ENCODE measurements around the gene BLCAP.
"Not testable (repeated sequence)": the region's sequence is repeated elsewhere in the genome, so short reads cannot be mapped to it uniquely, and the experiment has no call there.

The BLCAP gene

DNA sequence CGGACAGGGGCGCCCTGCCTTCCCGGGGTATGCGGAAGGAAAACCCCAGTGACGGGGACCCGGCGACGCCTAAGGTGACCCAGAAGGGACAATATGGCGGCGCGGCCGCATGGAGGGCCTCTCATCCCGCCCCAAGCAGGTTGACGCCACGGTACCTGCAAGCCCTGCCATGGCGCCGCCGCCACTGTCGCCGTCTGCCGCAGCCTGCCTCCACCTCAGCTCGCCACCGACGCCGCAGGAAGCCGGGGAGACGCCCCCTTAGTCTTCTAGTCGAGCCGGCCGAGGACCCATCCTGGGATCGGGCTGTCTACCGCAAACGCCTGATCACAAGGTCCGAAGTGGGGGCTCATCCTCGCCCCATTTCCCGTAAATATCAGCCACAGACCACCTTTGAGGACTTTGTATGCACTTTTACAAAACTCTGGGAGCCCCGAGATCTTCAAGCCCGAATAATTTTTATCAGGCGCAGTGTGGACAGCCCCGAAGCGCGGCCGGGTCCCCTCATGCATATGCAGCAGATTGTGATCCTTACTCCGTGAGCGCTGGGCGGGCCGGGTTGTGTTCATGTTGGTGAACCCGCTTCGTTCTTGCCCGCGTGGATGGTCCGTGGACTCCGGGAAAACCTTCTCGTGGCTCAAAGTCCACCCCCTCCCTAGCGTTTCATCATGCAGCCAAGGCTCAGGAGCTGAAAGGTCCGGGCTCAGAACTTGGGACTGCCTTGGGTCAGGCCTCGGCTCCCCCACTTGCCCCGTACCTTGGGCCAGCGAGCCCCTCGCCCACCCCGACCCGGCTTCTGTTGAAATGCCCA lies at the start of gene BLCAP:
TSS of gene BLCAP (minus strand) at position 239 of the 808 bp plus-strand sequence. CDS start 8,702 bp downstream, outside the sequence.
- no peaks in the 10 kb centered on the region for H3K9me3 ChIP-seq (ENCODE audit: insufficient read depth, low read depth, low read length)
- peak within 1 kb of the TSS; percentile 98 for H3K4me3 ChIP-seq (ENCODE audit: low read length)
- peak within 1 kb of the TSS; percentile 98 for H3K9ac ChIP-seq (ENCODE audit: low read depth, low read length)
- no peaks in the 10 kb centered on the region for H3K27me3 ChIP-seq (ENCODE audit: insufficient read depth, low read length)
- H3K27ac ChIP-seq (ENCODE audit: low read length) = peak within 1 kb of the TSS; percentile 99
- H3K4me1 ChIP-seq (ENCODE audit: insufficient read depth, low read length) = peaks cover 26% of the 10 kb centered on the region
- no peaks in the 10 kb centered on the region for H3K36me3 ChIP-seq (ENCODE audit: insufficient read depth, low read depth, low read length)

GRCh38 chr20:37577436-37577835 lies 49.8 kb upstream of the BLCAP start:
- not testable (repeated sequence) for H3K27ac ChIP-seq (ENCODE audit: low read length); H3K4me1 ChIP-seq (ENCODE audit: insufficient read depth, low read length); H3K36me3 ChIP-seq (ENCODE audit: insufficient read depth, low read depth, low read length); H3K4me3 ChIP-seq (ENCODE audit: low read length); H3K9me3 ChIP-seq (ENCODE audit: insufficient read depth, low read depth, low read length); H3K9ac ChIP-seq (ENCODE audit: low read depth, low read length); H3K27me3 ChIP-seq (ENCODE audit: insufficient read depth, low read length)

GRCh38 chr20:37576911-37577310 lies 49.2 kb upstream of the BLCAP start:
- Histone ChIP-seq H3K27ac (ENCODE audit: low read length) (no peak overlapping the region), H3K4me1 (ENCODE audit: insufficient read depth, low read length) (no peaks in the 10 kb centered on the region), H3K4me3 (ENCODE audit: low read length) (no peak overlapping the region), H3K9me3 (ENCODE audit: insufficient read depth, low read depth, low read length) (no peaks in the 10 kb centered on the region), H3K27me3 (ENCODE audit: insufficient read depth, low read length) (no peaks in the 10 kb centered on the region), H3K36me3 (ENCODE audit: insufficient read depth, low read depth, low read length) (no peaks in the 10 kb centered on the region), H3K9ac (ENCODE audit: low read depth, low read length) (no peak overlapping the region)

DNA sequence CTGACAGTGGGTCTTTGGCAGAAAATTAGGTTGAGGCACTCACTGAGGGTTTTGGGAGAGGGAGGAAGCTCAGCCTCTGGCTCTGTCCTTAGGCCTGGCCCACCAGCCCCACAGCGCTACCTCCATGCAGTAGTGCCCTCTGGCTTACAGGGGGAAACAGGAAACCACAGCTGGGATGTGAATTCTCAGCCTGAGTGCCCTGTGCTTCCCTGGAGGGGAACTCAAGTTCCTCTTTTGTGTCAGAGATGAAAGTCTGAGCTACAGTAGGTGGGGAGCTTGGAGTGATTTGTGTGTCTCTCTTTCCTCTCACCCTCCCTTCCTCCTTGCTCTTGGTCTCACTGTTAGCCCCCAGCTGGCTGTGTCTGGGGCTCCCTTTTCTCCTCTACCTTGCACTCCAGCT lies 48.2 kb upstream of the BLCAP start:
- Histone ChIP-seq H3K4me3 (ENCODE audit: low read length) (no peak overlapping the region), H3K9ac (ENCODE audit: low read depth, low read length) (no peak overlapping the region), H3K4me1 (ENCODE audit: insufficient read depth, low read length) (no peaks in the 10 kb centered on the region), H3K27ac (ENCODE audit: low read length) (no peak overlapping the region), H3K36me3 (ENCODE audit: insufficient read depth, low read depth, low read length) (no peaks in the 10 kb centered on the region), H3K9me3 (ENCODE audit: insufficient read depth, low read depth, low read length) (no peaks in the 10 kb centered on the region), H3K27me3 (ENCODE audit: insufficient read depth, low read length) (no peaks in the 10 kb centered on the region)

- Histone ChIP-seq H3K4me1 (ENCODE audit: insufficient read depth, low read length) (no peaks in the 10 kb centered on the region), H3K9ac (ENCODE audit: low read depth, low read length) (no peak overlapping the region), H3K27ac (ENCODE audit: low read length) (no peak overlapping the region), H3K4me3 (ENCODE audit: low read length) (no peak overlapping the region), H3K27me3 (ENCODE audit: insufficient read depth, low read length) (no peaks in the 10 kb centered on the region), H3K36me3 (ENCODE audit: insufficient read depth, low read depth, low read length) (no peaks in the 10 kb centered on the region), H3K9me3 (ENCODE audit: insufficient read depth, low read depth, low read length) (no peaks in the 10 kb centered on the region)
Observed at GRCh38 chr20:37574199-37574890, 46.7 kb upstream of the BLCAP start.

DNA sequence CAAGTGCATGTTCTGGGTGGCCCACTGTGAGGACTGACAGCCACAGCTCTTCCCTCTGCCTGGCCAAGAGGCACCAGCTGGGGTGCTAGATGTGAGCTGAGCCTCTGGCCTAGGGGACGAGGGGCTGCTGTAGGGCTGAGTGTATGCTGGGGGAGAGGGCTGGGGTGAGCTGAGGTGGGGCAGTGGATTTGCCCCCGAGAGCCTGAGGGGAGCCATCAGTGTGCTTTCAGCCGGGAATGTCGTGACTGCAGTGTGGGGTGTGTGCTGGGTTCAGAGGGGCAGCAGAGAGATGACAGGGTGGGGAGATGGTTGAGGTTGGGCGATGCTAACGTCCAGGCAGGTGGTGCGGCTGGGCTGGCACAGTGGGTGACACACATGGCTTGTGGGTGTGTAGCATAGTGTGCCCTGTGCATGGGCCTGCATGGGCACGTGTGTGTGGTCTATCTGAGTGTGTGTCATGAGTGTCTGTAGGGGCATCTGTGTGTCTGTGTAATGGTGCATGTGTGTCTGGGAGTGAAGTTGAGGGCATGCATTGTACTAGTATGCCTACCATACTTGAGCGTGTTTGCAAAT lies 46.0 kb upstream of the BLCAP start:
- Histone ChIP-seq H3K9ac (ENCODE audit: low read depth, low read length) (no peak overlapping the region), H3K36me3 (ENCODE audit: insufficient read depth, low read depth, low read length) (no peaks in the 10 kb centered on the region), H3K4me3 (ENCODE audit: low read length) (no peak overlapping the region), H3K27ac (ENCODE audit: low read length) (no peak overlapping the region), H3K9me3 (ENCODE audit: insufficient read depth, low read depth, low read length) (no peaks in the 10 kb centered on the region), H3K27me3 (ENCODE audit: insufficient read depth, low read length) (no peaks in the 10 kb centered on the region), H3K4me1 (ENCODE audit: insufficient read depth, low read length) (no peaks in the 10 kb centered on the region)

- no peak overlapping the region for H3K4me3 ChIP-seq (ENCODE audit: low read length)
- peaks cover 7% of the 10 kb centered on the region; the same call in 1 of the 2 replicates for H3K4me1 ChIP-seq (ENCODE audit: insufficient read depth, low read length)
- no peak overlapping the region for H3K9ac ChIP-seq (ENCODE audit: low read depth, low read length)
- no peaks in the 10 kb centered on the region for H3K9me3 ChIP-seq (ENCODE audit: insufficient read depth, low read depth, low read length)
- H3K27ac ChIP-seq (ENCODE audit: low read length) = no peak overlapping the region
- no peaks in the 10 kb centered on the region for H3K36me3 ChIP-seq (ENCODE audit: insufficient read depth, low read depth, low read length)
- peaks cover 7% of the 10 kb centered on the region for H3K27me3 ChIP-seq (ENCODE audit: insufficient read depth, low read length)
Observed at GRCh38 chr20:37571033-37571432, 43.4 kb upstream of the BLCAP start.

DNA sequence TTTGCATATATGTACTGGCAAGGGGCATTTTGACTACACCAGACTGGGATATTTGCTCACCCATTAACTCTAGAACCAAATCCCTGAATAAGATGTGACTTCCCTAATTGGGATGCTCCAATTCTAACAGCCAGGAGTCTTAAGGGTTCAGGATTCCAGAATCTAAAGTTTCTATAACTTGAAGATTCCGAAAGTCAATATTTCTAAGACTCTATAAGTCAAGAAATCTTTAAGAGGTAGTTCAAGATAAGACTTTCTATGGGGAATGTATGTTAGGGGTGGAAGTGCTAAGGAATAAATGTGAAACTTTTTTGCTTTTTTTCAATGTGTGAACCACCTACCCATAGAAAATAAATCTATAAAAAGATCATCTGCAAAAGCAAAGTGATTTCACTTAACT lies 42.7 kb upstream of the BLCAP start:
- Histone ChIP-seq H3K36me3 (ENCODE audit: insufficient read depth, low read depth, low read length) (no peaks in the 10 kb centered on the region), H3K27me3 (ENCODE audit: insufficient read depth, low read length) (peaks cover 7% of the 10 kb centered on the region), H3K27ac (ENCODE audit: low read length) (no peak overlapping the region), H3K4me1 (ENCODE audit: insufficient read depth, low read length) (peaks cover 7% of the 10 kb centered on the region; the same call in 1 of the 2 replicates), H3K9ac (ENCODE audit: low read depth, low read length) (no peak overlapping the region), H3K4me3 (ENCODE audit: low read length) (no peak overlapping the region), H3K9me3 (ENCODE audit: insufficient read depth, low read depth, low read length) (no peaks in the 10 kb centered on the region)

DNA sequence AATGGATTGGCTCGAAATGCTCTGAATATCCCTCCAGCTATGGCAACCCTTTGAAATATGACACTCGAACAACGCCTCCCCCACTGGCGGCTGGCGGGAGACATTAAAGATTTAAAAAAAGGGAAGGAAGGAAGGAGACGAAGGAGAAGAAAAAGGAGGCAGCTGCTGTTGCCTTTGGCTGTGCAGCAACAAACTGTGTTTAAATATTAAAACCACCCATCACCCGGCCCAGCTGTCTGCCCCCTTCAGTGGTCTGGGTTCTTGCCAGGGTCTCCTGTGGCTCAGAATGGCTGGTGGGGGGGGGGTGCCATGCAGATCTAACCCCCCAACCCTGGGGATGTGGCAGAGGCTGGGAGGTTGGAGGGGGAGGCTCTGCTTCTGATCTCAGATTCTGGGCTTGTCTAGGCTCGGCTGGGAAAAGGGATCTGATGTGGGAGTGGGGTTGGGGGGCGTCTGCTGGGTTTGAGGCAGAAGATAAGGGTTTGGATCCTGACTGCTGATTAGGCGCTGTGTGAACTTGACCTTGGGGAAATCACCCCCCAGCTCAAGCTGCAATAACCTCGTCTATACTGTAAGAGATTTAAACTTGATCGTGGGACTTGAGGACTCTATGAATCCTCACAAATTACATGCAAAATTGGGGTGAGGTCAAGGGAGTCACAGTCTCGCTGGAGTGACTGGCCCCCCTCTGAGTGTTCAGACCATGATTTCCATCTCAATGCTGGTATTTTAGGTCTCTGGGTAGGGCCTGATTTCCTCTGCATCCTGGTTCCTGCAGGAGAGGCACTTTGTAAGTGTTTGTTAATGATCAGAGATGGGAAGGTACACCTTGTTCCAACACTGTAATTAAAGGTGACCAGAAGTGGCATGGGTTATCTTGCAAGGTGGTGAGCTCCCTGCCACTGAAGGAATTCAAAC lies 40.3 kb upstream of the BLCAP start:
- peaks cover 11% of the 10 kb centered on the region; the same call in 1 of the 2 replicates for H3K4me1 ChIP-seq (ENCODE audit: insufficient read depth, low read length)
- H3K27me3 ChIP-seq (ENCODE audit: insufficient read depth, low read length) = peaks cover 22% of the 10 kb centered on the region
- H3K27ac ChIP-seq (ENCODE audit: low read length) = no peak overlapping the region
- H3K4me3 ChIP-seq (ENCODE audit: low read length) = peak overlapping the region; percentile 60
- no peak overlapping the region; the same call in 1 of the 2 replicates for H3K9ac ChIP-seq (ENCODE audit: low read depth, low read length)
- H3K9me3 ChIP-seq (ENCODE audit: insufficient read depth, low read depth, low read length) = no peaks in the 10 kb centered on the region
- H3K36me3 ChIP-seq (ENCODE audit: insufficient read depth, low read depth, low read length) = no peaks in the 10 kb centered on the region

DNA sequence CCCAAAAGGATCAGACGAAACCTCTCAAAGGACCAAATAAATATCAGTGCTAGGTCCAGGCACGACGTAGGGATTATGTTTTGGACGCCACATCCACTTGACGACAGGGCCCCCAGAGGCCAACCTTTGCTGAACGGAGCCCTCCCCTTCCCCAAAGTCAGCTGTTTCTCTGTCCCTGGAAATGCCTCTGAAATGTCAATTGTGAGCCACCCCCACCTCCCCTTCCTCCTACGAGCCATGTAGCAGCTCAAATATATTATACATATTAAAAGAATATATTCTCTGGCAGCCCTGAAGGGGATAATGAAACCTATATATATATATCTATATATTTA lies 39.6 kb upstream of the BLCAP start:
- Histone ChIP-seq H3K36me3 (ENCODE audit: insufficient read depth, low read depth, low read length) (no peaks in the 10 kb centered on the region), H3K27me3 (ENCODE audit: insufficient read depth, low read length) (peaks cover 22% of the 10 kb centered on the region), H3K4me3 (ENCODE audit: low read length) (peak overlapping the region; percentile 60; the same call in 1 of the 2 replicates), H3K4me1 (ENCODE audit: insufficient read depth, low read length) (peaks cover 11% of the 10 kb centered on the region; the same call in 1 of the 2 replicates), H3K27ac (ENCODE audit: low read length) (no peak overlapping the region), H3K9ac (ENCODE audit: low read depth, low read length) (no peak overlapping the region), H3K9me3 (ENCODE audit: insufficient read depth, low read depth, low read length) (no peaks in the 10 kb centered on the region)

Data from iPS-20b (cell line).